ENCODE measurements around the gene NARS2.

NARS2 gene

DNA sequence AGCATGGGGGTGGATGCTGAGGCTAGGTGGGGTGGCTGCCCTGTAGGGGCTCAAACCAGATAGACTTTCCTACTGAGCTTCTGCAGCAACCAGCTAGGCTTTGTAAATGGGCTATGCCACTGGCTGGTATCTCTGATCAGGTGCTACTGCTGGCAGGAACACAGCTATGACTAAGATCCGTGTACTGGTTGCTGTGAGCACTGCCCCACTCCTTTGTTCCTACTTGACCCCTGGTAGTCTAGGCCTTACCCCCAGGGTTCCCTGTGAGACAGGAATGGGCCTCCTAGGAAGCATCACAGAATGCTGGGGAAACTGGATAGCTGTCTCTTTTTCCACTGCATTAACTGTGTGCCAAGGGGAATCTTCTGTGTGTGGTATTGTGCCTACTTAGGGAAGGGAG, 98.6 kb downstream of the NARS2 start:
- no peaks in the 10 kb centered on the region for H3K27me3 ChIP-seq (ENCODE audit: insufficient read depth, insufficient read length)
- TF ChIP-seq ZNF274 (IDR thresholded peaks at IDR 0.05; ENCODE audit: low read depth, low read length) (no peak), YY1 (IDR thresholded peaks at IDR 0.05; ENCODE audit: insufficient read depth, insufficient read length) (no peak), SUZ12 (IDR thresholded peaks at IDR 0.05; ENCODE audit: extremely low read depth, insufficient read depth, insufficient read length) (no peak)
- peaks cover 21% of the 10 kb centered on the region for H3K36me3 ChIP-seq (ENCODE audit: insufficient read depth, insufficient read length, low read length)
- H3K4me3 ChIP-seq (ENCODE audit: insufficient read length, low read depth), result no peak overlapping the region
- no peaks in the 10 kb centered on the region for H3K9me3 ChIP-seq (ENCODE audit: insufficient read depth, low read length)
- no peak for DNase-seq (ENCODE audit: low read depth, low spot score)
- H3K4me1 ChIP-seq (ENCODE audit: insufficient read depth, insufficient read length), result no peaks in the 10 kb centered on the region
- no peak overlapping the region for H3K9ac ChIP-seq (ENCODE audit: insufficient read length, low read depth)

- Histone ChIP-seq H3K4me1 (ENCODE audit: insufficient read depth, insufficient read length) (no peaks in the 10 kb centered on the region), H3K9ac (ENCODE audit: insufficient read length, low read depth) (no peak overlapping the region), H3K4me3 (ENCODE audit: insufficient read length, low read depth) (no peak overlapping the region), H3K27me3 (ENCODE audit: insufficient read depth, insufficient read length) (no peaks in the 10 kb centered on the region), H3K36me3 (ENCODE audit: insufficient read depth, insufficient read length, low read length) (peaks cover 21% of the 10 kb centered on the region), H3K9me3 (ENCODE audit: insufficient read depth, low read length) (no peaks in the 10 kb centered on the region)
- no peak for DNase-seq (ENCODE audit: low read depth, low spot score)
- TF ChIP-seq YY1 (IDR thresholded peaks at IDR 0.05; ENCODE audit: insufficient read depth, insufficient read length) (no peak), SUZ12 (IDR thresholded peaks at IDR 0.05; ENCODE audit: extremely low read depth, insufficient read depth, insufficient read length) (no peak), ZNF274 (IDR thresholded peaks at IDR 0.05; ENCODE audit: low read depth, low read length) (no peak)
These were observed 100.2 kb downstream of the NARS2 start for GRCh38 chr11:78474451-78474850.

- TF ChIP-seq YY1 (IDR thresholded peaks at IDR 0.05; ENCODE audit: insufficient read depth, insufficient read length) (no peak), SUZ12 (IDR thresholded peaks at IDR 0.05; ENCODE audit: extremely low read depth, insufficient read depth, insufficient read length) (no peak), ZNF274 (IDR thresholded peaks at IDR 0.05; ENCODE audit: low read depth, low read length) (no peak)
- H3K4me3 ChIP-seq (ENCODE audit: insufficient read length, low read depth), result no peak overlapping the region
- H3K27me3 ChIP-seq (ENCODE audit: insufficient read depth, insufficient read length), result no peaks in the 10 kb centered on the region
- DNase-seq (ENCODE audit: low read depth, low spot score), result no peak
- no peak overlapping the region for H3K9ac ChIP-seq (ENCODE audit: insufficient read length, low read depth)
- H3K36me3 ChIP-seq (ENCODE audit: insufficient read depth, insufficient read length, low read length), result peaks cover 13% of the 10 kb centered on the region
- no peaks in the 10 kb centered on the region for H3K4me1 ChIP-seq (ENCODE audit: insufficient read depth, insufficient read length)
- no peaks in the 10 kb centered on the region for H3K9me3 ChIP-seq (ENCODE audit: insufficient read depth, low read length)
These were observed 101.8 kb downstream of the NARS2 start for GRCh38 chr11:78472905-78473304.

DNA sequence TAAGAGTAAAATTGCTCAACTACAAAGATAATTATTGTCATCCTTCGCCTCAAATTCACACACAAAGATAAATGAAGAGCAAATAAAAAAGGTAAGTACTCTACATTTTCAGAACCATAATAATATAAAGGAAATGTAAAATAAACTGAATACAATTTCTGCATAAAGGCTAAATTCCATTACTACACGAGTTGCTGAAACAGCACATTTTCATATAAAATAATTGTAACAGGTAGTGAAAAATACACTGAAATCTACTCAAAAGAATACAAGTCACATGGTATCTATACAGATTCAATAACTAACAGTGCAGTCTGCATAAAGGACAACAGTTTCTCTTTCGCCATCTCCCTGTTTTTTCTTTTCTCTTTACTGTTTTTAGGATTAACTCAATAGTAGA, 102.3 kb downstream of the NARS2 start:
- Histone ChIP-seq H3K4me3 (ENCODE audit: insufficient read length, low read depth) (no peak overlapping the region), H3K9me3 (ENCODE audit: insufficient read depth, low read length) (no peaks in the 10 kb centered on the region), H3K4me1 (ENCODE audit: insufficient read depth, insufficient read length) (no peaks in the 10 kb centered on the region), H3K36me3 (ENCODE audit: insufficient read depth, insufficient read length, low read length) (peaks cover 13% of the 10 kb centered on the region), H3K27me3 (ENCODE audit: insufficient read depth, insufficient read length) (no peaks in the 10 kb centered on the region), H3K9ac (ENCODE audit: insufficient read length, low read depth) (no peak overlapping the region)
- TF ChIP-seq SUZ12 (IDR thresholded peaks at IDR 0.05; ENCODE audit: extremely low read depth, insufficient read depth, insufficient read length), result no peak
- TF ChIP-seq YY1 (IDR thresholded peaks at IDR 0.05; ENCODE audit: insufficient read depth, insufficient read length), result no peak
- DNase-seq (ENCODE audit: low read depth, low spot score), result no peak

DNA sequence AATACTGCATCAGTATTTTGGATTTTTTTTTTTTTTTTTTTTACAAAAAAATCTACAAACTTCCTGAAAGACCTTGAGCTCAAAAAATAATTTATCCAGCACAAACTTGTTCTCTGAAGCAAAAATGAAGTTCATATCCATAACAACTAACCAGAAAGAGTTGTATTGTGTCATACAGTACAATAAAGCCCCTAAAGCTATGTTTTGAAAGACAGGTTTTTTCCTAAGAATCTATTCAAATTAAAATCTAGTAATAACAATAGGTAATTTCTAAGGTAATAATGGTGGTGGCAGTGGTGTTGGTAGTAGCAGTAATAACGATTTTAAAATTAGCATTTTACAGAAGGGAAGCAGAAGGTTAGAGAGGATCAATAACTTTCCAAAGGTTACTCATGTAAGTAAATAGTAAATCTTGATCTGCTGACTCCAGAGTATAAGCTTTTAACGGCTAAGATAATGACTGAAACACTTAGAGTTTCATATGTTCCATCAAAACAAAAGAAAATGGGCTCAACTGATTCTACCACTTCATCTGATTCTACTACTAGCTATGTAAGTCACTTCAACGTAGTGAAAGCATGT, 103.7 kb downstream of the NARS2 start:
- no peak overlapping the region for H3K4me3 ChIP-seq (ENCODE audit: insufficient read length, low read depth)

GRCh38 chr11:78469896-78470295, 104.8 kb downstream of the NARS2 start:
- no peaks in the 10 kb centered on the region for H3K4me1 ChIP-seq (ENCODE audit: insufficient read depth, insufficient read length)
- H3K4me3 ChIP-seq (ENCODE audit: insufficient read length, low read depth), result no peak overlapping the region
- H3K9ac ChIP-seq (ENCODE audit: insufficient read length, low read depth), result no peak overlapping the region
- peaks cover 21% of the 10 kb centered on the region for H3K36me3 ChIP-seq (ENCODE audit: insufficient read depth, insufficient read length, low read length)
- no peak for DNase-seq (ENCODE audit: low read depth, low spot score)
- no peaks in the 10 kb centered on the region for H3K27me3 ChIP-seq (ENCODE audit: insufficient read depth, insufficient read length)
- no peaks in the 10 kb centered on the region for H3K9me3 ChIP-seq (ENCODE audit: insufficient read depth, low read length)
- TF ChIP-seq ZNF274 (IDR thresholded peaks at IDR 0.05; ENCODE audit: low read depth, low read length), result no peak

More for the DNA sequence above, 103.7 kb downstream of the NARS2 start:
- H3K9me3 ChIP-seq (ENCODE audit: insufficient read depth, low read length), result no peaks in the 10 kb centered on the region
- H3K36me3 ChIP-seq (ENCODE audit: insufficient read depth, insufficient read length, low read length), result peaks cover 14% of the 10 kb centered on the region
- H3K27me3 ChIP-seq (ENCODE audit: insufficient read depth, insufficient read length), result no peaks in the 10 kb centered on the region
- no peaks in the 10 kb centered on the region for H3K4me1 ChIP-seq (ENCODE audit: insufficient read depth, insufficient read length)
- no peak for DNase-seq (ENCODE audit: low read depth, low spot score)
- no peak for TF ChIP-seq ZNF274 (IDR thresholded peaks at IDR 0.05; ENCODE audit: low read depth, low read length)
- TF ChIP-seq YY1 (IDR thresholded peaks at IDR 0.05; ENCODE audit: insufficient read depth, insufficient read length), result no peak
- TF ChIP-seq SUZ12 (IDR thresholded peaks at IDR 0.05; ENCODE audit: extremely low read depth, insufficient read depth, insufficient read length), result no peak
- no peak overlapping the region for H3K9ac ChIP-seq (ENCODE audit: insufficient read length, low read depth)

DNA sequence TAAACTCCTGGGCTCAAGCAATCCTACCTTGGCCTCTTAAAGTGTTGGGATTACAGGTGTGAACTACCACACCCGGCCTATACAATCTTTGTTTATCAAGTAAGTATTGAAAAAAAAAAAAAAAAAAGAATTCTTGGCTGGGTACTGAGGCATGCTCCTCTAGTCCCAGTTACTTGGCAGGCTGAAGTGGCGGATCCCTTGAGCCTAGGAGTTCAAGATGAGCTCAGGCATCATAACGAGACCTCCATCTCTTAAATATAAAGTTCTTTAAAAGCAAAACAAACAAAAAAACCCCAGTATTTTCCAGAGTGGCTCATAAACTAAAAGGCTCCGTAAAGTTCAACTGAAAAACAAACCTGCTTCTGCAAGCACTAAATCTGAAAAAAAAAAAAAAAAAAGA, 106.7 kb downstream of the NARS2 start:
- TF ChIP-seq ZNF274 (IDR thresholded peaks at IDR 0.05; ENCODE audit: low read depth, low read length) (no peak), SUZ12 (IDR thresholded peaks at IDR 0.05; ENCODE audit: extremely low read depth, insufficient read depth, insufficient read length) (no peak), YY1 (IDR thresholded peaks at IDR 0.05; ENCODE audit: insufficient read depth, insufficient read length) (no peak)
- H3K27me3 ChIP-seq (ENCODE audit: insufficient read depth, insufficient read length), result no peaks in the 10 kb centered on the region
- H3K9ac ChIP-seq (ENCODE audit: insufficient read length, low read depth), result no peak overlapping the region
- peaks cover 24% of the 10 kb centered on the region for H3K36me3 ChIP-seq (ENCODE audit: insufficient read depth, insufficient read length, low read length)
- H3K9me3 ChIP-seq (ENCODE audit: insufficient read depth, low read length), result no peaks in the 10 kb centered on the region
- no peaks in the 10 kb centered on the region for H3K4me1 ChIP-seq (ENCODE audit: insufficient read depth, insufficient read length)
- no peak for DNase-seq (ENCODE audit: low read depth, low spot score)
- H3K4me3 ChIP-seq (ENCODE audit: insufficient read length, low read depth), result no peak overlapping the region

All from NT2/D1 (cell line).